ENCODE results near the gene FAM3A. TPM values are rescaled to one million over a fixed set of nuclear protein-coding genes. Genes with fewer than 3 reads are reported as not detected.

The FAM3A gene
- total RNA-seq, 1 donor from 2014 or later = 29.6 TPM

DNA sequence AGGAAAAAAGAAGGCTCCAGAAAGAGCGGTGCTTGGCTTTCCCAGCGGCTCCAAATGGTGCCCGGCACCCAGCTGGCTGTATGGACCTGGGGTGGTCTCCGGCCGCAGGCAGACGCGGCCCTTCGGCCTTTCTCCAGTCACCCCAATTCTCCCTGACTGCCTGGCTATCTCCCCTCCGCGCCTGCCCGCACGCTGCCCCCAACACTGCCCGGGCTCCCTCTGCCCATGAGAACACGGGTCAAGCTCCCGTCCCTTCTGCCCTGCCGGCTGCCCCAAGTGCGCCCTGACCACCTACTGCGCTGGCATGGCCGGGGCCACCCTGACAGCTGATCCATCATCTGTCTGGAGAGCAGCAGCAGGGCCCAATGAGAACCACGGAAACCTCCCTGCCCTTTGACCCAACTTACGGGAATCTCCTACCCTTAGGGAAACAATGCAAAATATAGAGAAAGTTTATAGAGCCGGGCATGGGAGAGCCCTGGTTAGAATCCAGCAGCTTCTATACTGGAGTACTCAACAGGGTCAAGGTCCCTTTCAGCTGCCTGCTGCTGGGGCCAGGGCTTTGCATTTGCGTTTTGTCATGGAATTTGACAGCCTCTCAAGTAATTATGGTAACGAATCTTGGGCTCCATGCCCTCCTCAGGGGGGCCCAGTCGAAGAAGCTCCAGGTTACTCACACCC, 1.2 kb upstream of the FAM3A start:
- H3K9me3 Mint-ChIP-seq (ENCODE audit: unreplicated experiment) = no peaks in the 10 kb centered on the region
- TF ChIP-seq, protein P1, sequence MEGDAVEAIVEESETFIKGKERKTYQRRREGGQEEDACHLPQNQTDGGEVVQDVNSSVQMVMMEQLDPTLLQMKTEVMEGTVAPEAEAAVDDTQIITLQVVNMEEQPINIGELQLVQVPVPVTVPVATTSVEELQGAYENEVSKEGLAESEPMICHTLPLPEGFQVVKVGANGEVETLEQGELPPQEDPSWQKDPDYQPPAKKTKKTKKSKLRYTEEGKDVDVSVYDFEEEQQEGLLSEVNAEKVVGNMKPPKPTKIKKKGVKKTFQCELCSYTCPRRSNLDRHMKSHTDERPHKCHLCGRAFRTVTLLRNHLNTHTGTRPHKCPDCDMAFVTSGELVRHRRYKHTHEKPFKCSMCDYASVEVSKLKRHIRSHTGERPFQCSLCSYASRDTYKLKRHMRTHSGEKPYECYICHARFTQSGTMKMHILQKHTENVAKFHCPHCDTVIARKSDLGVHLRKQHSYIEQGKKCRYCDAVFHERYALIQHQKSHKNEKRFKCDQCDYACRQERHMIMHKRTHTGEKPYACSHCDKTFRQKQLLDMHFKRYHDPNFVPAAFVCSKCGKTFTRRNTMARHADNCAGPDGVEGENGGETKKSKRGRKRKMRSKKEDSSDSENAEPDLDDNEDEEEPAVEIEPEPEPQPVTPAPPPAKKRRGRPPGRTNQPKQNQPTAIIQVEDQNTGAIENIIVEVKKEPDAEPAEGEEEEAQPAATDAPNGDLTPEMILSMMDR (IDR thresholded peaks at IDR 0.05; ENCODE audit: unreplicated experiment) = no peak
- H3K36me3 Mint-ChIP-seq (ENCODE audit: low read depth, unreplicated experiment) = no peaks in the 10 kb centered on the region
- no peak overlapping the region for H3K27ac Mint-ChIP-seq (ENCODE audit: unreplicated experiment)
- H3K27me3 Mint-ChIP-seq (ENCODE audit: unreplicated experiment) = no peaks in the 10 kb centered on the region
- DNase-seq (ENCODE audit: low spot score) = no peak
- no peak overlapping the region for H3K4me3 Mint-ChIP-seq (ENCODE audit: unreplicated experiment)
- H3K4me1 Mint-ChIP-seq (ENCODE audit: unreplicated experiment) = peaks cover 2% of the 10 kb centered on the region

DNA sequence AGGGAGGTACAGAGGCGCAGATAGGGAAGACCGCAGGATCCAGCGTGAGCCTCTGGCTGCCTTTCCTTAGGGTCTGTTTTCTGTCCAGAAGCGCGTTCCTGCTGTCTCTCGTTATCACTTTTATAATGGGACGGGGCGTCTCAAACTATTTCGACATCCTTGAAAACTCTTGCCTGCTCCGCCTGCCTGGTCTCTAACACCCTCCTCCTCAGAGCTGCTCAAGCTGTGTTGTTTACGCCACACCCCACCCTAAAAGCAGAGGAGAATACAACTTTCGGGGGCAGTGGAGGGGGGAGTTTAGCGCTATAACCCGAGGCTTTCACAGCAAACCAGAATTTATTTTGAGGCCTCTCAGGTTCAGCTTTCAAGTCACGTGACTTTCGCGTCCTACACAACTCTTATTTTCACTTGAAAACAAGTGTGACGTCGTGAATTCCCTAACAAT, 646 bp upstream of the FAM3A start:
- peaks cover 2% of the 10 kb centered on the region for H3K4me1 Mint-ChIP-seq (ENCODE audit: unreplicated experiment)
- TF ChIP-seq, protein P1 (IDR thresholded peaks at IDR 0.05; ENCODE audit: unreplicated experiment) = no peak

DNA sequence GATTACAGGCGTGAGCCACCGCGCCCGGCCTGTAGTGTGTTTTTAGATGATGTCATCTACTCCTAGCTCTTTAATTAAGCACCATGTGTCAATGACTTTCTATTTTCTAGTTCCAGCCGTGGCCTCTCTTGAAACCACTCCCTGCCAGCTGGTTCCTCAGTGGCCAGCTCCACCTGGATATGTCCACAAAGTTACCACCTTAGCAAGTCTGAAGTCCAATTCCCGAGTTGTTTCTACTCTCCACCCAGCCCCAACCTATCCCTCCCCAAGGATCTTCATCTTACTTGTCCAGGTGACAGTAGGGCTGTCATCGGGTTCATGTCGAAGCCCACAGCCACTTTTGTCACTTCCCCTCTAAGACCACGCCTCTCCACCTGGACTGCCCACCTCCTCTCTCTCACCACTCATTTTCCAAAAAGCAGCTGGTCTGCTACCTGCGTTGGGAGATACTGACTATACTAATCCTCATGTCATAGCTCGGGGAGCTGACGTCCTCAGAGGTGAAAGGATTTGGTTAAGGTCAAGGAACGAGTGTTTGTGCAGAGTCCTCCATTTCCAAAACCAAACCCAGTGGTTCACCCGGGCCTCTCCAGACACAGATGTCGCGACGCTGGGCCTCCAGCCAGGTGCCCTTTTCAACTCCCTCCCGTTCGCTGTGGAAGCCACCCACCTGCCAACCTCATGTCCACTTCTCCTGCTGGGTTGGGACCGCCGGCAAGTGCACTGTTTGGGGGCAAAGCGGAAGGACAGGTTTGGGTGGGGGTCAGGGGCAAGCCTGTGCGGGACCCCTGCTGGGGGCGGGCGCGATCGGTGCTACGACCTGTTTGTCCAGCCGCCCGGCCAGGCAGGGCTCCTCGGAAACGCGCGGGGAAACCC, 704 bp downstream of the FAM3A start:
- no peaks in the 10 kb centered on the region for H3K36me3 Mint-ChIP-seq (ENCODE audit: low read depth, unreplicated experiment)

More for the DNA sequence above, 646 bp upstream of the FAM3A start:
- Mint-ChIP-seq H3K27ac (ENCODE audit: unreplicated experiment) (peak overlapping the region; percentile 92), H3K9me3 (ENCODE audit: unreplicated experiment) (no peaks in the 10 kb centered on the region), H3K27me3 (ENCODE audit: unreplicated experiment) (no peaks in the 10 kb centered on the region), H3K36me3 (ENCODE audit: low read depth, unreplicated experiment) (no peaks in the 10 kb centered on the region), H3K4me3 (ENCODE audit: unreplicated experiment) (peak overlapping the region; percentile 84)
- no peak for DNase-seq (ENCODE audit: low spot score)

DNA sequence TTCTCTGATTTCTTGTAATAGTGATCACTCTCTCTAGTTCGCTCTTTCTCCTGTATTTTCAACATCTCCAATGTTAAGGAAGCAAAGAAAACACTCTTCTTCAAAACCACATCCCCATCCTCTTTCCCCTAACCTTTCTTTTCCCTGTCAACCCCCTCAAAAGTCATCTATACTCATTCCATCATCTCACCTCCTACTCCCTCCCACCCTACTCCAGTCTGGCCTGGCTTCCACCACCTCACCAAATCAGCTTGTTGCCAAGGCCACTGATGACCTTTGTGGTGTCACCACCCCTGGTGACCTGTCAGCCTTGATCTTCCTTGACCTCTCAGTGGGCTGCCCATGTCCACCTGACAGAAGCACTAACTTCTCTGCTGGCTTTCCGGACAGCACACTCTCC, 2.3 kb downstream of the FAM3A start:
- TF ChIP-seq, protein P1 (IDR thresholded peaks at IDR 0.05; ENCODE audit: unreplicated experiment) = no peak
- no peaks in the 10 kb centered on the region for H3K27me3 Mint-ChIP-seq (ENCODE audit: unreplicated experiment)
- peaks cover 2% of the 10 kb centered on the region for H3K4me1 Mint-ChIP-seq (ENCODE audit: unreplicated experiment)
- no peak overlapping the region for H3K4me3 Mint-ChIP-seq (ENCODE audit: unreplicated experiment)
- H3K27ac Mint-ChIP-seq (ENCODE audit: unreplicated experiment) = no peak overlapping the region
- peaks cover 13% of the 10 kb centered on the region for H3K36me3 Mint-ChIP-seq (ENCODE audit: low read depth, unreplicated experiment)
- DNase-seq (ENCODE audit: low spot score) = no peak
- no peaks in the 10 kb centered on the region for H3K9me3 Mint-ChIP-seq (ENCODE audit: unreplicated experiment)

More for the DNA sequence above, 704 bp downstream of the FAM3A start:
- Mint-ChIP-seq H3K27me3 (ENCODE audit: unreplicated experiment) (no peaks in the 10 kb centered on the region), H3K27ac (ENCODE audit: unreplicated experiment) (no peak overlapping the region), H3K4me1 (ENCODE audit: unreplicated experiment) (peaks cover 2% of the 10 kb centered on the region), H3K4me3 (ENCODE audit: unreplicated experiment) (peak overlapping the region; percentile 89), H3K9me3 (ENCODE audit: unreplicated experiment) (no peaks in the 10 kb centered on the region)
- TF ChIP-seq, protein P1 (IDR thresholded peaks at IDR 0.05; ENCODE audit: unreplicated experiment) = no peak
- no peak for DNase-seq (ENCODE audit: low spot score)
